A549 (cell line): ENCODE measurements around the gene NSMCE1. TPM values are rescaled to one million over a fixed set of nuclear protein-coding genes. Genes with fewer than 3 reads are reported as not detected.

ENCODE experiments used
- ATAC-seq, 2 experiments: fragments of 200-7000 bp in 1 of 2; fragments of >200 bp in 1 of 2; cut with Nextera tagmentation in 1 of 2; cut with Tn5 transposase in 1 of 2; 3 replicates each; pipeline versions ENCODE4 v1.8.0 to v1.9.1; 2018 to 2020; ENCODE audit warnings: mild to moderate bottlenecking in 1 of 2, moderate library complexity in 1 of 2
- CTCF ChIA-PET: fragments of 300-600 bp; sonication (Branson Sonifier 250); formaldehyde crosslinking; extraction: SDS; loops from one replicate; lab custom pipeline; 2021; ENCODE audit warnings: antibody characterized with exemption, inconsistent platforms; lab: Yijun Ruan, JAX
- POLR2A ChIA-PET: fragments of 350-600 bp; formaldehyde crosslinking; extraction: SDS; loops from one replicate; lab custom pipeline; 2021; ENCODE audit warnings: antibody characterized with exemption, inconsistent platforms; lab: Yijun Ruan, JAX
- DNase-seq, 2 experiments: peaks; one replicate each; pipeline versions ENCODE4 v3.0.0 to v3.0.0-alpha.2; 2011 to 2016; ENCODE audit warnings: low read depth in 1 of 2, low spot score in 1 of 2
- FAIRE-seq: peaks from 2 replicates; lab custom pipeline; 2011; peaks lifted over from hg19 to GRCh38; lab: Jason Lieb, UNC
- H3K27ac ChIP-seq, 2 experiments: fragments of >200 bp; sonication (Bioruptor Twin); formaldehyde crosslinking; 3 replicates each; pipeline ENCODE4 v1.5.1; 2016 to 2017
- H3K4me1 ChIP-seq: fragments of >200 bp; sonication (Bioruptor Twin); formaldehyde crosslinking; 3 replicates; pipeline ENCODE4 v1.6.1; 2016
- H3K4me2 ChIP-seq: fragments of >200 bp; sonication (Bioruptor Twin); formaldehyde crosslinking; 3 replicates; pipeline ENCODE4 v1.6.1; 2016
- H3K4me3 ChIP-seq: fragments of >200 bp; sonication (Bioruptor Twin); formaldehyde crosslinking; 3 replicates; pipeline ENCODE4 v1.5.1; 2016
- H3K9me3 ChIP-seq: fragments of >200 bp; sonication (Bioruptor Twin); formaldehyde crosslinking; 3 replicates; pipeline ENCODE4 v1.6.1; 2016
- ATOH8 ChIP-seq: fragments of 250-450 bp; sonication (Bioruptor Pico); IDR thresholded peaks from 2 replicates; pipeline ENCODE4 v1.5.0; 2020; ENCODE audit warnings: low read depth, mild to moderate bottlenecking, moderate library complexity
- BHLHE40 ChIP-seq: IDR thresholded peaks from 2 replicates; pipeline ENCODE4 v1.6.1; 2012; ENCODE audit warnings: low read depth, low read length, inconsistent platforms
- CBX8 ChIP-seq: fragments of 200-600 bp; sonication (generic); IDR thresholded peaks from 2 replicates; pipeline ENCODE4 v1.6.1; 2016
- CEBPB ChIP-seq, 2 experiments: fragments of >200 bp in 1 of 2; sonication (Bioruptor Twin) in 1 of 2; formaldehyde crosslinking in 1 of 2; IDR thresholded peaks; 2 replicates each; pipeline ENCODE4 v1.6.1; 2012 to 2016
- CHD2 ChIP-seq: fragments of 150-350 bp; IDR thresholded peaks from 2 replicates; pipeline ENCODE4 v1.6.1; 2014; ENCODE audit warnings: low read length; ENCODE audit not compliant: partially characterized antibody
- CHD4 ChIP-seq: fragments of 200-600 bp; sonication (generic); IDR thresholded peaks from 2 replicates; pipeline ENCODE4 v1.6.1; 2016; ENCODE audit warnings: antibody characterized with exemption, mild to moderate bottlenecking, borderline replicate concordance
- EHF ChIP-seq: fragments of 250-450 bp; sonication (Bioruptor Pico); IDR thresholded peaks from 2 replicates; pipeline ENCODE4 v1.5.0; 2020; ENCODE audit warnings: mild to moderate bottlenecking
- EHMT2 ChIP-seq: fragments of 200-600 bp; sonication (generic); IDR thresholded peaks from 2 replicates; pipeline ENCODE4 v1.6.1; 2016; ENCODE audit warnings: antibody characterized with exemption, low read depth, mild to moderate bottlenecking, moderate library complexity
- ELK1 ChIP-seq: fragments of 150-350 bp; IDR thresholded peaks from 2 replicates; pipeline ENCODE4 v1.6.1; 2014; ENCODE audit warnings: low read depth, mild to moderate bottlenecking, low read length
- EP300 ChIP-seq, 2 experiments: fragments of >200 bp; sonication (Bioruptor Twin); formaldehyde crosslinking; IDR thresholded peaks; 2 replicates in 1 of 2; 3 replicates in 1 of 2; pipeline ENCODE4 v1.6.1; 2016 to 2017
- ESRRA ChIP-seq: fragments of 150-350 bp; IDR thresholded peaks from 2 replicates; pipeline ENCODE4 v1.6.1; 2014; ENCODE audit warnings: mild to moderate bottlenecking, low read length, borderline replicate concordance
- FOSL2 ChIP-seq, 2 experiments: fragments of 450-650 bp in 1 of 2; fragments of >200 bp in 1 of 2; sonication (Bioruptor Twin) in 1 of 2; formaldehyde crosslinking; IDR thresholded peaks; 2 replicates each; pipeline versions ENCODE4 v1.5.0 to v1.6.1; 2016 to 2020; ENCODE audit warnings: mild to moderate bottlenecking in 1 of 2, moderate library complexity in 1 of 2
- FOXS1 ChIP-seq: fragments of 250-450 bp; sonication (Bioruptor Pico); IDR thresholded peaks from 2 replicates; pipeline ENCODE4 v1.5.0; 2020; ENCODE audit warnings: mild to moderate bottlenecking, moderate library complexity
- HDAC2 ChIP-seq: fragments of 200-600 bp; sonication (generic); IDR thresholded peaks from 2 replicates; pipeline ENCODE4 v1.6.1; 2016
- HOXB13 ChIP-seq: fragments of 250-450 bp; sonication (Bioruptor Pico); IDR thresholded peaks from 2 replicates; pipeline ENCODE4 v1.5.0; 2020; ENCODE audit warnings: low read depth, mild to moderate bottlenecking, moderate library complexity
- JUN ChIP-seq, 2 experiments: fragments of >200 bp; sonication (Bioruptor Twin); formaldehyde crosslinking; IDR thresholded peaks; 2 replicates in 1 of 2; 3 replicates in 1 of 2; pipeline ENCODE4 v1.6.1; 2016 to 2017
- JUNB ChIP-seq: fragments of >200 bp; sonication (Bioruptor Twin); formaldehyde crosslinking; IDR thresholded peaks from 2 replicates; pipeline ENCODE4 v1.6.1; 2016
- KDM5A ChIP-seq: fragments of 200-600 bp; sonication (generic); IDR thresholded peaks from 2 replicates; pipeline ENCODE4 v1.6.1; 2016; ENCODE audit warnings: antibody characterized with exemption, mild to moderate bottlenecking
- MAZ ChIP-seq: fragments of 150-350 bp; IDR thresholded peaks from 2 replicates; pipeline ENCODE4 v1.6.1; 2014; ENCODE audit warnings: antibody characterized with exemption, low read depth, low read length, borderline replicate concordance
- MYC ChIP-seq: IDR thresholded peaks from 2 replicates; pipeline ENCODE4 v1.6.1; 2012; ENCODE audit warnings: mild to moderate bottlenecking, inconsistent platforms, low read length, improper control_type of control experiment, borderline replicate concordance
- NPAS2 ChIP-seq: fragments of 250-450 bp; sonication (Bioruptor Pico); IDR thresholded peaks from 2 replicates; pipeline ENCODE4 v1.8.0; 2022; ENCODE audit warnings: mild to moderate bottlenecking, moderate library complexity, borderline replicate concordance
- NR3C1 ChIP-seq: fragments of >200 bp; sonication (Bioruptor Twin); formaldehyde crosslinking; IDR thresholded peaks from 3 replicates; pipeline ENCODE4 v1.6.1; 2017
- PHF8 ChIP-seq: fragments of 200-600 bp; sonication (generic); IDR thresholded peaks from 2 replicates; pipeline ENCODE4 v1.6.1; 2016; ENCODE audit warnings: low read depth, mild to moderate bottlenecking, antibody characterized with exemption, moderate library complexity, borderline replicate concordance
- RAD21 ChIP-seq, 2 experiments: fragments of >200 bp in 1 of 2; sonication (Bioruptor Twin) in 1 of 2; formaldehyde crosslinking in 1 of 2; IDR thresholded peaks in 1 of 2; conservative IDR thresholded peaks in 1 of 2; 2 replicates in 1 of 2; 3 replicates in 1 of 2; pipeline ENCODE4 v1.6.1; 2012 to 2018; ENCODE audit warnings: inconsistent platforms in 1 of 2
- RFX5 ChIP-seq: fragments of 450-650 bp; IDR thresholded peaks from 2 replicates; pipeline ENCODE4 v1.7.1; 2014; ENCODE audit warnings: antibody characterized with exemption, mild to moderate bottlenecking, moderate library complexity
- SMC3 ChIP-seq: fragments of >200 bp; sonication (Bioruptor Twin); formaldehyde crosslinking; IDR thresholded peaks from 3 replicates; pipeline ENCODE4 v1.6.1; 2018; ENCODE audit warnings: inconsistent platforms
- SREBF2 ChIP-seq: fragments of 450-650 bp; IDR thresholded peaks from 2 replicates; pipeline ENCODE4 v1.6.1; 2014; ENCODE audit warnings: mild to moderate bottlenecking, moderate library complexity
- USF2 ChIP-seq: fragments of 450-650 bp; IDR thresholded peaks from 2 replicates; pipeline ENCODE4 v1.6.1; 2014; ENCODE audit warnings: antibody characterized with exemption
- ZFP36 ChIP-seq: fragments of 450-650 bp; IDR thresholded peaks from 2 replicates; pipeline ENCODE4 v1.6.1; 2014; ENCODE audit warnings: borderline replicate concordance; ENCODE audit not compliant: partially characterized antibody
- ZNF302 ChIP-seq: fragments of 250-450 bp; sonication (Bioruptor Pico); IDR thresholded peaks from 2 replicates; pipeline ENCODE4 v1.9.0; 2021; ENCODE audit warnings: inconsistent platforms, mild to moderate bottlenecking, moderate library complexity
- ZSCAN20 ChIP-seq: fragments of 250-450 bp; sonication (Bioruptor Pico); IDR thresholded peaks from 2 replicates; pipeline ENCODE4 v1.8.0; 2022; ENCODE audit warnings: mild to moderate bottlenecking, moderate library complexity
- WGBS: methylation state at CpG from one replicate; pipeline ENCODE4 v1.1.6; 2017; ENCODE audit errors: missing lambda C conversion rate; 5-methylcytosine and 5-hydroxymethylcytosine counted together
- polyA plus RNA-seq, 4 experiments: library from polyadenylated mRNA; depleted of rRNA in 3 of 4; stranded (reverse); fragments of >200 nt; fragmentation: RNase III in 1 of 4; extraction: RNeasy Plus Mini Kit Qiagen cat#74134 plus additional on column Dnase treatment in 1 of 4; gene quantifications; 2 replicates in 3 of 4; 3 replicates in 1 of 4; pipeline ENCODE4 v1.2.3, GENCODE V29; 2011 to 2017
- TF ChIP-seq, protein P1 (sequence below): IDR thresholded peaks from 2 replicates; pipeline ENCODE4 v1.6.1; 2012
- TF ChIP-seq, protein P2 (sequence below): fragments of >200 bp; sonication (Bioruptor Twin); formaldehyde crosslinking; IDR thresholded peaks from 3 replicates; pipeline ENCODE4 v1.6.1; 2016
- TF ChIP-seq, protein P3 (sequence below): fragments of >200 bp; sonication (Bioruptor Twin); formaldehyde crosslinking; IDR thresholded peaks from 2 replicates; pipeline ENCODE4 v1.6.1; 2016

NSMCE1 gene
- polyA plus RNA-seq, 2 of the 4 experiments (the other 2 are of a cell fraction): 32.0 to 59.9 TPM

- CTCF ChIA-PET: interaction anchor here (1.6 kb wide), 2 partner anchors 20 to 25 kb away, joined by 6 to 9 read pairs; no protein-coding TSS in a partner anchor
- no peak for FAIRE-seq
- no peak for ATAC-seq
- H3K9me3 ChIP-seq: no peaks in the 10 kb centered on the region
- no peak for DNase-seq
- no peak overlapping the region for H3K4me3 ChIP-seq
- no peaks in the 10 kb centered on the region for H3K4me1 ChIP-seq
- 79% methylated on average over 14 of the region's 17 CpGs for WGBS
- no peak overlapping the region for H3K4me2 ChIP-seq
- TF ChIP-seq MYC: no peak
- no peak for TF ChIP-seq FOSL2 (IDR thresholded peaks at IDR 0.05)
- no peak for TF ChIP-seq FOSL2 (CRISPR knock-in tag; IDR thresholded peaks at IDR 0.05)
- TF ChIP-seq JUNB: no peak
- TF ChIP-seq FOXS1 (CRISPR knock-in tag): no peak
- no peak for TF ChIP-seq JUN (IDR thresholded peaks at IDR 0.05)
- TF ChIP-seq HOXB13 (CRISPR knock-in tag): no peak
- TF ChIP-seq, protein P1, sequence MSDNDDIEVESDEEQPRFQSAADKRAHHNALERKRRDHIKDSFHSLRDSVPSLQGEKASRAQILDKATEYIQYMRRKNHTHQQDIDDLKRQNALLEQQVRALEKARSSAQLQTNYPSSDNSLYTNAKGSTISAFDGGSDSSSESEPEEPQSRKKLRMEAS: no peak
- TF ChIP-seq RAD21 (conservative IDR thresholded peaks at IDR 0.05 in 1 of 2, IDR thresholded peaks at IDR 0.05 in 1 of 2): no peak
- no peak for TF ChIP-seq HDAC2
- no peak for TF ChIP-seq ESRRA
- TF ChIP-seq NR3C1: no peak
- TF ChIP-seq, protein P2, sequence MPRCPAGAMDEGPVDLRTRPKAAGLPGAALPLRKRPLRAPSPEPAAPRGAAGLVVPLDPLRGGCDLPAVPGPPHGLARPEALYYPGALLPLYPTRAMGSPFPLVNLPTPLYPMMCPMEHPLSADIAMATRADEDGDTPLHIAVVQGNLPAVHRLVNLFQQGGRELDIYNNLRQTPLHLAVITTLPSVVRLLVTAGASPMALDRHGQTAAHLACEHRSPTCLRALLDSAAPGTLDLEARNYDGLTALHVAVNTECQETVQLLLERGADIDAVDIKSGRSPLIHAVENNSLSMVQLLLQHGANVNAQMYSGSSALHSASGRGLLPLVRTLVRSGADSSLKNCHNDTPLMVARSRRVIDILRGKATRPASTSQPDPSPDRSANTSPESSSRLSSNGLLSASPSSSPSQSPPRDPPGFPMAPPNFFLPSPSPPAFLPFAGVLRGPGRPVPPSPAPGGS: no peak
- TF ChIP-seq CHD2: no peak
- TF ChIP-seq KDM5A: no peak
- no peak for TF ChIP-seq ATOH8
- TF ChIP-seq SMC3: no peak
- TF ChIP-seq PHF8: no peak
- no peak for TF ChIP-seq CBX8
- TF ChIP-seq, protein P3, sequence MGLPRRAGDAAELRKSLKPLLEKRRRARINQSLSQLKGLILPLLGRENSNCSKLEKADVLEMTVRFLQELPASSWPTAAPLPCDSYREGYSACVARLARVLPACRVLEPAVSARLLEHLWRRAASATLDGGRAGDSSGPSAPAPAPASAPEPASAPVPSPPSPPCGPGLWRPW: no peak
- TF ChIP-seq CEBPB (IDR thresholded peaks at IDR 0.05): no peak
- TF ChIP-seq, all 56 proteins: peak for 0
- H3K27ac ChIP-seq: no peak overlapping the region
- POLR2A ChIA-PET: no interaction called here
Observed at GRCh38 chr16:27210174-27210573, 58.4 kb downstream of the NSMCE1 start.

GRCh38 chr16:27209591-27209990 lies 59.0 kb downstream of the NSMCE1 start:
- FAIRE-seq (no peak), DNase-seq (no peak), ATAC-seq (no peak)
- no peak overlapping the region for H3K4me3 ChIP-seq
- TF ChIP-seq FOSL2 (IDR thresholded peaks at IDR 0.05): no peak
- no peak for TF ChIP-seq FOSL2 (CRISPR knock-in tag; IDR thresholded peaks at IDR 0.05)
- no peak for TF ChIP-seq ZSCAN20 (CRISPR knock-in tag)
- no peak for TF ChIP-seq NPAS2
- no peak for TF ChIP-seq FOXS1 (CRISPR knock-in tag)
- TF ChIP-seq SREBF2: no peak
- TF ChIP-seq CHD2: no peak
- TF ChIP-seq BHLHE40: no peak
- no peak for TF ChIP-seq KDM5A
- no peak for TF ChIP-seq EP300 (IDR thresholded peaks at IDR 0.05)
- no peak for TF ChIP-seq JUNB
- no peak for TF ChIP-seq EHMT2
- no peak for TF ChIP-seq ELK1
- no peak for TF ChIP-seq ZNF302 (CRISPR knock-in tag)
- no peak for TF ChIP-seq CHD4
- TF ChIP-seq ZFP36: no peak
- no peak for TF ChIP-seq EHF (CRISPR knock-in tag)
- no peak for TF ChIP-seq USF2
- TF ChIP-seq RFX5: no peak
- no peak for TF ChIP-seq CEBPB (IDR thresholded peaks at IDR 0.05)
- TF ChIP-seq MAZ: no peak
- H3K27ac ChIP-seq: no peak overlapping the region
- no peak overlapping the region for H3K4me2 ChIP-seq
- CTCF ChIA-PET: interaction anchor here (1.6 kb wide), 2 partner anchors 19 to 25 kb away, joined by 6 to 9 read pairs; no protein-coding TSS in a partner anchor
- no peaks in the 10 kb centered on the region for H3K9me3 ChIP-seq
- H3K4me1 ChIP-seq: peaks cover 3% of the 10 kb centered on the region; the same call in 1 of the 3 replicates
- POLR2A ChIA-PET: no interaction called here
- WGBS: 86% methylated on average over 8 of the region's 8 CpGs
